Activated T-helper 1 cell treated with anti-CD3 and anti-CD28 coated beads, Interleukin-12 subunit alpha, Interleukin-12 subunit beta, Interleukin-2, Interleukin-4 antibody, amounts not matched to agents 30 ng/mL and 10 ng/mL and 1 ng/mL, durations not matched to agents 14 hours and 24 hours and 36 hours (primary cell): Measurements from ENCODE around the gene ECHS1. TPM values are rescaled to one million over a fixed set of nuclear protein-coding genes. Genes with fewer than 3 reads are reported as not detected.

Source experiments
- DNase-seq: peaks from one replicate; pipeline ENCODE4 v3.0.0; 2021; ENCODE audit warnings: low spot score
- H3K27ac Mint-ChIP-seq: one replicate; pipeline ENCODE4 v1.8.0; 2021; ENCODE audit warnings: mild to moderate bottlenecking, mixed read lengths
- H3K27me3 Mint-ChIP-seq: one replicate; pipeline ENCODE4 v1.8.0; 2022; ENCODE audit warnings: mild to moderate bottlenecking, moderate library complexity, mixed read lengths; ENCODE audit not compliant: insufficient read depth
- H3K36me3 Mint-ChIP-seq: one replicate; pipeline ENCODE4 v1.8.0; 2021; ENCODE audit warnings: low read depth, mixed read lengths
- H3K4me1 Mint-ChIP-seq: one replicate; pipeline ENCODE4 v1.8.0; 2021; ENCODE audit warnings: low read depth, mixed read lengths
- H3K4me3 Mint-ChIP-seq: one replicate; pipeline ENCODE4 v1.8.0; 2021; ENCODE audit warnings: mild to moderate bottlenecking, moderate library complexity, mixed read lengths
- H3K9me3 Mint-ChIP-seq: one replicate; pipeline ENCODE4 v1.8.0; 2021; ENCODE audit warnings: mixed read lengths
- intact Hi-C: fragments of 100-400 bp; cut with micrococcal nuclease; formaldehyde crosslinking; loops from one replicate; pipeline ENCODE4 v1.15.1; 2024
- total RNA-seq: library from RNA; stranded (reverse); gene quantifications from 2 replicates; pipeline ENCODE4 v1.2.3, GENCODE V29; 2022

ECHS1 gene
- total RNA-seq, 1 donor from 2014 or later = 69.6 TPM

- intact Hi-C loops = loop anchor here (1.0 to 2.0 kb wide), 9 partner anchors 16 to 821 kb away; partner anchors contain the start of genes ECHS1, INPP5A and MTG1
- Mint-ChIP-seq H3K36me3 (peaks cover 8% of the 10 kb centered on the region), H3K4me3 (peak within 1 kb of the TSS; percentile 77), H3K4me1 (no peaks in the 10 kb centered on the region), H3K9me3 (no peaks in the 10 kb centered on the region), H3K27me3 (no peaks in the 10 kb centered on the region), H3K27ac (peak within 1 kb of the TSS; percentile 48)
- peak; percentile 57 for DNase-seq
Observed at GRCh38 chr10:133357285-133358161, 15.6 kb downstream of the ECHS1 start, which contains the start of gene FUOM. Gene FUOM, minus strand, starts transcription at chr10:133358019. Its CDS starts 12 bp downstream, at chr10:133358007.

GRCh38 chr10:133356549-133357284, 16.4 kb downstream of the ECHS1 start:
- Mint-ChIP-seq H3K36me3 (peaks cover 2% of the 10 kb centered on the region), H3K9me3 (no peaks in the 10 kb centered on the region), H3K4me3 (peak overlapping the region; percentile 77), H3K27me3 (no peaks in the 10 kb centered on the region), H3K27ac (peak overlapping the region; percentile 48), H3K4me1 (no peaks in the 10 kb centered on the region)
- DNase-seq = no peak
- intact Hi-C loops = loop anchor here (1.0 to 2.0 kb wide), 6 partner anchors 27 to 820 kb away; partner anchors contain the start of genes INPP5A and MTG1

GRCh38 chr10:133355991-133356390, 17.2 kb downstream of the ECHS1 start:
- Mint-ChIP-seq H3K36me3 (no peaks in the 10 kb centered on the region), H3K27ac (no peak overlapping the region), H3K9me3 (no peaks in the 10 kb centered on the region), H3K27me3 (no peaks in the 10 kb centered on the region), H3K4me3 (peak overlapping the region; percentile 73), H3K4me1 (no peaks in the 10 kb centered on the region)
- intact Hi-C loops = loop anchor here (2.0 kb wide), 1 partner anchor 819 kb away; the partner anchor contains the start of gene INPP5A
- no peak for DNase-seq

GRCh38 chr10:133355266-133355665, 17.9 kb downstream of the ECHS1 start:
- Mint-ChIP-seq H3K4me3 (no peak overlapping the region), H3K4me1 (no peaks in the 10 kb centered on the region), H3K9me3 (no peaks in the 10 kb centered on the region), H3K27ac (no peak overlapping the region), H3K36me3 (no peaks in the 10 kb centered on the region), H3K27me3 (no peaks in the 10 kb centered on the region)
- intact Hi-C loops = no loop called here
- DNase-seq = no peak

- Mint-ChIP-seq H3K9me3 (no peaks in the 10 kb centered on the region), H3K36me3 (no peaks in the 10 kb centered on the region)
- intact Hi-C loops = no loop called here
Observed at GRCh38 chr10:133354672-133355240, 18.4 kb downstream of the ECHS1 start.

GRCh38 chr10:133353988-133354605, 19.1 kb downstream of the ECHS1 start:
- Mint-ChIP-seq H3K36me3 (no peaks in the 10 kb centered on the region), H3K9me3 (no peaks in the 10 kb centered on the region), H3K27ac (no peak overlapping the region), H3K4me3 (no peak overlapping the region), H3K4me1 (no peaks in the 10 kb centered on the region), H3K27me3 (no peaks in the 10 kb centered on the region)
- intact Hi-C loops = no loop called here
- DNase-seq = no peak

More at GRCh38 chr10:133354672-133355240, 18.4 kb downstream of the ECHS1 start:
- no peak overlapping the region for H3K4me3 Mint-ChIP-seq
- H3K27ac Mint-ChIP-seq = no peak overlapping the region
- no peaks in the 10 kb centered on the region for H3K4me1 Mint-ChIP-seq
- no peak for DNase-seq
- H3K27me3 Mint-ChIP-seq = no peaks in the 10 kb centered on the region

- no peak for DNase-seq
- H3K27me3 Mint-ChIP-seq = no peaks in the 10 kb centered on the region
- no peaks in the 10 kb centered on the region for H3K36me3 Mint-ChIP-seq
- intact Hi-C loops = no loop called here
- no peaks in the 10 kb centered on the region for H3K4me1 Mint-ChIP-seq
- H3K9me3 Mint-ChIP-seq = no peaks in the 10 kb centered on the region
- H3K4me3 Mint-ChIP-seq = no peak overlapping the region
- H3K27ac Mint-ChIP-seq = no peak overlapping the region
Observed at GRCh38 chr10:133353202-133353959, 19.8 kb downstream of the ECHS1 start.

GRCh38 chr10:133351408-133352318, 21.5 kb downstream of the ECHS1 start:
- Mint-ChIP-seq H3K27me3 (no peaks in the 10 kb centered on the region), H3K36me3 (no peaks in the 10 kb centered on the region), H3K9me3 (no peaks in the 10 kb centered on the region), H3K4me3 (no peak overlapping the region), H3K27ac (no peak overlapping the region), H3K4me1 (no peaks in the 10 kb centered on the region)
- no peak for DNase-seq
- intact Hi-C loops = no loop called here

- Mint-ChIP-seq H3K36me3 (no peaks in the 10 kb centered on the region), H3K27ac (no peak overlapping the region), H3K9me3 (no peaks in the 10 kb centered on the region), H3K27me3 (peaks cover 2% of the 10 kb centered on the region), H3K4me3 (no peak overlapping the region), H3K4me1 (no peaks in the 10 kb centered on the region)
- intact Hi-C loops = no loop called here
- DNase-seq = no peak
Observed at GRCh38 chr10:133350950-133351329, 22.2 kb downstream of the ECHS1 start.

GRCh38 chr10:133350283-133350949, 22.7 kb downstream of the ECHS1 start:
- Mint-ChIP-seq H3K36me3 (no peaks in the 10 kb centered on the region), H3K4me3 (no peak overlapping the region), H3K4me1 (no peaks in the 10 kb centered on the region), H3K9me3 (no peaks in the 10 kb centered on the region), H3K27ac (no peak overlapping the region), H3K27me3 (peaks cover 3% of the 10 kb centered on the region)
- intact Hi-C loops = no loop called here
- DNase-seq = no peak

GRCh38 chr10:133349577-133350011, 23.6 kb downstream of the ECHS1 start:
- Mint-ChIP-seq H3K4me1 (no peaks in the 10 kb centered on the region), H3K27ac (no peak overlapping the region), H3K27me3 (peaks cover 10% of the 10 kb centered on the region), H3K9me3 (no peaks in the 10 kb centered on the region), H3K4me3 (no peak overlapping the region), H3K36me3 (no peaks in the 10 kb centered on the region)
- intact Hi-C loops = no loop called here
- no peak for DNase-seq
